MCF 10A (cell line): Measurements from ENCODE around the gene EXOC6. TPM values are rescaled to one million over a fixed set of nuclear protein-coding genes. Genes with fewer than 3 reads are reported as not detected.

Experiments used
- BruUV-seq: library from RNA; stranded (reverse); fragments of 400-500 nt; replicated peaks from 2 replicates; lab custom pipeline; 2021; lab: Mats Ljungman, UMichigan
- CTCF ChIA-PET: fragments of 300-600 bp; sonication (Branson Sonifier 250); formaldehyde crosslinking; extraction: SDS; loops from one replicate; lab custom pipeline; 2021; ENCODE audit warnings: antibody characterized with exemption, inconsistent platforms; lab: Yijun Ruan, JAX
- POLR2A ChIA-PET: fragments of 300-600, 350-650 bp; sonication (Branson Sonifier 250); formaldehyde crosslinking; extraction: SDS; loops from one replicate; lab custom pipeline; 2020; ENCODE audit warnings: antibody characterized with exemption, inconsistent platforms; lab: Yijun Ruan, JAX
- DNase-seq: peaks from one replicate; pipeline ENCODE4 v3.0.0-alpha.2; 2018; ENCODE audit not compliant: unreplicated experiment
- H3K27ac Mint-ChIP-seq: one replicate; pipeline ENCODE4 v1.8.0; 2022; ENCODE audit warnings: mild to moderate bottlenecking, low read depth, mixed read lengths; ENCODE audit not compliant: unreplicated experiment
- H3K27me3 Mint-ChIP-seq: one replicate; pipeline ENCODE4 v1.8.0; 2022; ENCODE audit warnings: mixed read lengths; ENCODE audit not compliant: insufficient read depth, unreplicated experiment
- H3K36me3 Mint-ChIP-seq: one replicate; pipeline ENCODE4 v1.8.0; 2022; ENCODE audit warnings: mild to moderate bottlenecking, moderate library complexity, mixed read lengths; ENCODE audit not compliant: insufficient read depth, unreplicated experiment
- H3K4me1 Mint-ChIP-seq: one replicate; pipeline ENCODE4 v1.8.0; 2022; ENCODE audit warnings: mixed read lengths; ENCODE audit not compliant: insufficient read depth, unreplicated experiment
- H3K4me3 Mint-ChIP-seq: one replicate; pipeline ENCODE4 v1.8.0; 2022; ENCODE audit warnings: mild to moderate bottlenecking, moderate library complexity, mixed read lengths; ENCODE audit not compliant: unreplicated experiment
- H3K9me3 Mint-ChIP-seq: one replicate; pipeline ENCODE4 v1.8.0; 2022; ENCODE audit warnings: mixed read lengths; ENCODE audit not compliant: unreplicated experiment
- CTCF ChIP-seq: fragments of 200-600 bp; IDR thresholded peaks from one replicate; pipeline ENCODE4 v1.8.0; 2022; ENCODE audit warnings: antibody characterized with exemption, mild to moderate bottlenecking; ENCODE audit not compliant: unreplicated experiment
- intact Hi-C: fragments of 100-400 bp; cut with micrococcal nuclease; formaldehyde crosslinking; loops from 2 replicates; pipeline ENCODE4 v1.14.1; 2022
- total RNA-seq: library from RNA; stranded (reverse); gene quantifications from 2 replicates; pipeline ENCODE4 v1.2.3, GENCODE V29; 2022

Gene EXOC6
- total RNA-seq, 1 experiment from 2014 or later: 6.6 TPM

- Mint-ChIP-seq H3K4me1 (no peaks in the 10 kb centered on the region), H3K9me3 (no peaks in the 10 kb centered on the region), H3K27ac (no peak overlapping the region), H3K27me3 (no peaks in the 10 kb centered on the region), H3K36me3 (no peaks in the 10 kb centered on the region), H3K4me3 (no peak overlapping the region)
- CTCF ChIA-PET: interaction anchor here (2.5 to 3.8 kb wide), 2 partner anchors 10 to 15 kb away, joined by 9 to 17 read pairs; partner anchors contain the start of gene EXOC6
- no peak for DNase-seq
- POLR2A ChIA-PET: interaction anchor here (1.4 kb wide), 1 partner anchor 15 kb away, joined by 6 read pairs; the partner anchor contains the start of gene EXOC6
- intact Hi-C loops: no loop called here
- TF ChIP-seq CTCF: no peak
- BruUV-seq: no TSS peak
These were observed 15.2 kb upstream of the EXOC6 start for GRCh38 chr10:92832998-92833650.

GRCh38 chr10:92834331-92834730, 14.0 kb upstream of the EXOC6 start:
- no peak for DNase-seq
- Mint-ChIP-seq H3K4me3 (no peak overlapping the region), H3K27ac (no peak overlapping the region), H3K36me3 (no peaks in the 10 kb centered on the region), H3K27me3 (no peaks in the 10 kb centered on the region), H3K9me3 (no peaks in the 10 kb centered on the region), H3K4me1 (no peaks in the 10 kb centered on the region)
- ChIA-PET CTCF (interaction anchor here (0.8 to 3.8 kb wide), 3 partner anchors 9 to 28 kb away, joined by 3 to 17 read pairs (median 9); partner anchors contain the start of gene EXOC6), POLR2A (interaction anchor here (0.5 to 1.4 kb wide), 2 partner anchors 14 to 51 kb away, joined by 3 to 6 read pairs; partner anchors contain the start of gene EXOC6)
- BruUV-seq: no TSS peak
- no peak for TF ChIP-seq CTCF
- intact Hi-C loops: no loop called here

- intact Hi-C loops: no loop called here
- Mint-ChIP-seq H3K27me3 (no peaks in the 10 kb centered on the region), H3K36me3 (no peaks in the 10 kb centered on the region), H3K27ac (no peak overlapping the region), H3K4me3 (no peak overlapping the region), H3K4me1 (no peaks in the 10 kb centered on the region), H3K9me3 (no peaks in the 10 kb centered on the region)
- no peak for DNase-seq
- BruUV-seq: no TSS peak
- CTCF ChIA-PET: interaction anchor here (0.8 to 3.8 kb wide), 5 partner anchors 8 to 28 kb away, joined by 3 to 17 read pairs (median 4); partner anchors contain the start of gene EXOC6
- POLR2A ChIA-PET: interaction anchor here (0.6 to 0.9 kb wide), 4 partner anchors 12 to 324 kb away, joined by 3 read pairs; no protein-coding TSS in a partner anchor
- TF ChIP-seq CTCF: no peak
These were observed 13.3 kb upstream of the EXOC6 start for GRCh38 chr10:92834986-92835385.

GRCh38 chr10:92837456-92837855, 10.9 kb upstream of the EXOC6 start:
- Mint-ChIP-seq H3K36me3 (no peaks in the 10 kb centered on the region), H3K4me1 (no peaks in the 10 kb centered on the region), H3K27ac (no peak overlapping the region), H3K9me3 (no peaks in the 10 kb centered on the region), H3K27me3 (no peaks in the 10 kb centered on the region), H3K4me3 (no peak overlapping the region)
- ChIA-PET POLR2A (interaction anchor here (0.9 to 2.1 kb wide), 2 partner anchors 11 to 86 kb away, joined by 3 to 4 read pairs; partner anchors contain the start of gene EXOC6), CTCF (interaction anchor here (0.6 to 1.6 kb wide), 4 partner anchors 10 to 48 kb away, joined by 3 to 5 read pairs (median 4); no protein-coding TSS in a partner anchor)
- intact Hi-C loops: no loop called here
- no peak for DNase-seq
- no TSS peak for BruUV-seq
- TF ChIP-seq CTCF: no peak
